IMR-90 (cell line): ENCODE data around the gene IL17C. TPM values are rescaled to one million over a fixed set of nuclear protein-coding genes. Genes with fewer than 3 reads are reported as not detected.

Source experiments
- ATAC-seq: fragments of 200-7000 bp; cut with Tn5 transposase; 2 replicates; pipeline ENCODE4 v1.9.1; 2020; ENCODE audit warnings: low read depth, mild to moderate bottlenecking, moderate library complexity
- BruUV-seq: library from RNA; stranded (reverse); fragments of 400-500 nt; replicated peaks from 2 replicates; lab custom pipeline; 2021; lab: Mats Ljungman, UMichigan
- CTCF ChIA-PET: fragments of 300-600 bp; formaldehyde crosslinking; extraction: SDS; loops from one replicate; lab custom pipeline; 2021; ENCODE audit warnings: antibody characterized with exemption; lab: Yijun Ruan, JAX
- POLR2A ChIA-PET: fragments of 300-600 bp; sonication (Branson Sonifier 250); formaldehyde crosslinking; loops from one replicate; lab custom pipeline; 2022; ENCODE audit warnings: antibody characterized with exemption; ENCODE audit not compliant: unreplicated experiment; lab: Charles Lee
- DNase-seq: peaks from one replicate; pipeline ENCODE4 v3.0.0; 2013
- H2AFZ ChIP-seq: replicated peaks from 2 replicates; pipeline ENCODE3; 2013; ENCODE audit warnings: low read length, mild to moderate bottlenecking; ENCODE audit not compliant: poor library complexity
- H2AK5ac ChIP-seq: 2 replicates; pipeline ENCODE4 v1.6.1; 2013; ENCODE audit warnings: low read depth, low read length, inconsistent platforms
- H2AK9ac ChIP-seq: replicated peaks from 2 replicates; pipeline ENCODE3; 2013; ENCODE audit warnings: mild to moderate bottlenecking, low read depth, low read length, moderate library complexity; ENCODE audit not compliant: poor library complexity
- H2BK120ac ChIP-seq: 2 replicates; pipeline ENCODE4 v1.6.1; 2013; ENCODE audit warnings: low read depth, low read length, inconsistent platforms
- H2BK15ac ChIP-seq: 3 replicates; pipeline ENCODE4 v1.6.1; 2013; ENCODE audit warnings: low read depth, low read length, inconsistent platforms
- H2BK20ac ChIP-seq: 2 replicates; pipeline ENCODE4 v1.6.1; 2013; ENCODE audit warnings: low read depth, mild to moderate bottlenecking, inconsistent platforms, low read length, moderate library complexity
- H2BK5ac ChIP-seq: 2 replicates; pipeline ENCODE4 v1.6.1; 2013; ENCODE audit warnings: mild to moderate bottlenecking, low read depth, low read length, inconsistent platforms; ENCODE audit not compliant: poor library complexity, severe bottlenecking
- H3K14ac ChIP-seq: replicated peaks from 2 replicates; pipeline ENCODE4 v1.6.1; 2013; ENCODE audit warnings: low read depth, low read length, inconsistent platforms
- H3K18ac ChIP-seq: 2 replicates; pipeline ENCODE4 v1.6.1; 2013; ENCODE audit warnings: low read depth, low read length, control low read depth
- H3K23ac ChIP-seq: 2 replicates; pipeline ENCODE4 v1.6.1; 2013; ENCODE audit warnings: low read depth, low read length, inconsistent platforms
- H3K27ac ChIP-seq: 2 replicates; pipeline ENCODE4 v1.5.1; 2013; ENCODE audit warnings: mild to moderate bottlenecking, control low read depth, low read length; ENCODE audit not compliant: insufficient read depth
- H3K27me3 ChIP-seq: 2 replicates; pipeline ENCODE4 v1.6.1; 2013; ENCODE audit warnings: low read length; ENCODE audit not compliant: control insufficient read depth, insufficient read depth
- H3K36me3 ChIP-seq: 2 replicates; pipeline ENCODE4 v1.6.1; 2013; ENCODE audit warnings: low read length, mixed read lengths; ENCODE audit not compliant: control insufficient read depth, insufficient read depth
- H3K4ac ChIP-seq: 2 replicates; pipeline ENCODE4 v1.6.1; 2013; ENCODE audit warnings: low read depth, low read length, inconsistent platforms
- H3K4me1 ChIP-seq: 2 replicates; pipeline ENCODE4 v1.6.1; 2013; ENCODE audit warnings: low read length, mixed read lengths; ENCODE audit not compliant: control insufficient read depth, insufficient read depth
- H3K4me2 ChIP-seq: 2 replicates; pipeline ENCODE4 v1.6.1; 2013; ENCODE audit warnings: low read depth, mild to moderate bottlenecking, control low read depth, low read length, moderate library complexity
- H3K4me3 ChIP-seq: 2 replicates; pipeline ENCODE4 v1.5.1; 2013; ENCODE audit warnings: low read depth, mild to moderate bottlenecking, control low read depth, low read length, moderate library complexity; ENCODE audit not compliant: insufficient read depth
- H3K56ac ChIP-seq: 2 replicates; pipeline ENCODE4 v1.6.1; 2013; ENCODE audit warnings: low read length, inconsistent platforms; ENCODE audit not compliant: insufficient read depth; ENCODE audit errors: extremely low read depth
- H3K79me1 ChIP-seq, 2 experiments: 2 replicates each; pipeline ENCODE4 v1.6.1; 2013; ENCODE audit warnings: low read length in 2 of 2, inconsistent platforms in 1 of 2, low read depth in 1 of 2
- H3K9ac ChIP-seq: 2 replicates; pipeline ENCODE4 v1.6.1; 2013; ENCODE audit warnings: low read depth, low read length, control low read depth
- H3K9me1 ChIP-seq: 2 replicates; pipeline ENCODE4 v1.6.1; 2013; ENCODE audit warnings: low read length, inconsistent platforms; ENCODE audit not compliant: insufficient read depth
- H3K9me3 ChIP-seq: 2 replicates; pipeline ENCODE4 v1.6.1; 2013; ENCODE audit warnings: low read length; ENCODE audit not compliant: control insufficient read depth, insufficient read depth
- H4K20me1 ChIP-seq: 2 replicates; pipeline ENCODE4 v1.6.1; 2013; ENCODE audit warnings: low read length, inconsistent platforms; ENCODE audit not compliant: insufficient read depth
- H4K5ac ChIP-seq: 2 replicates; pipeline ENCODE4 v1.6.1; 2013; ENCODE audit warnings: mild to moderate bottlenecking, low read depth, low read length, control low read depth
- H4K8ac ChIP-seq, 2 experiments: 2 replicates each; pipeline ENCODE4 v1.6.1; 2013; ENCODE audit warnings: low read depth in 2 of 2, low read length in 2 of 2, control low read depth in 1 of 2, inconsistent platforms in 1 of 2
- H4K91ac ChIP-seq: 2 replicates; pipeline ENCODE4 v1.6.1; 2013; ENCODE audit warnings: low read depth, low read length, inconsistent platforms; ENCODE audit not compliant: insufficient read depth
- CEBPB ChIP-seq: IDR thresholded peaks from 2 replicates; pipeline ENCODE4 v1.6.1; 2012; ENCODE audit warnings: low read depth, low read length, improper control_type of control experiment
- CHD1 ChIP-seq: IDR thresholded peaks from 2 replicates; pipeline ENCODE4 v1.6.1; 2012; ENCODE audit warnings: low read depth, low read length, improper control_type of control experiment
- CTCF ChIP-seq: conservative IDR thresholded peaks from 2 replicates; pipeline ENCODE4 v1.5.1; 2012; ENCODE audit warnings: mild to moderate bottlenecking, low read depth, low read length, improper control_type of control experiment
- ELK1 ChIP-seq: fragments of 150-350 bp; IDR thresholded peaks from 2 replicates; pipeline ENCODE4 v1.6.1; 2016; ENCODE audit warnings: low read depth, mild to moderate bottlenecking, low read length, moderate library complexity, borderline replicate concordance
- FOS ChIP-seq: fragments of 150-350 bp; IDR thresholded peaks from 2 replicates; pipeline ENCODE4 v1.6.1; 2016; ENCODE audit warnings: low read depth, low read length
- MAFK ChIP-seq: IDR thresholded peaks from 2 replicates; pipeline ENCODE4 v1.6.1; 2012; ENCODE audit warnings: low read depth, low read length, improper control_type of control experiment
- MAZ ChIP-seq: IDR thresholded peaks from 2 replicates; pipeline ENCODE4 v1.6.1; 2012; ENCODE audit warnings: low read depth, mild to moderate bottlenecking, low read length, improper control_type of control experiment, moderate library complexity, borderline replicate concordance
- NFE2L2 ChIP-seq: fragments of 150-350 bp; IDR thresholded peaks from 2 replicates; pipeline ENCODE4 v1.6.1; 2016; ENCODE audit warnings: low read depth, mild to moderate bottlenecking, low read length
- POLR2A ChIP-seq: IDR thresholded peaks from 2 replicates; pipeline ENCODE4 v1.6.1; 2012; ENCODE audit warnings: mild to moderate bottlenecking, low read depth, low read length
- WGBS, 2 experiments: methylation state at CpG; one replicate each; pipeline versions ENCODE4 v1.1.5 to v1.1.7; 2013; ENCODE audit warnings: missing lambda C conversion rate in 2 of 2; ENCODE audit not compliant: insufficient read length in 1 of 2; ENCODE audit errors: extremely low coverage in 2 of 2; 5-methylcytosine and 5-hydroxymethylcytosine counted together
- dilution Hi-C: fragments of 300-500 bp; cut with HindIII; formaldehyde crosslinking; loops from one replicate; pipeline ENCODE4 v1.14.3; 2018; ENCODE audit warnings: low sequenced_read_pairs; ENCODE audit not compliant: unreplicated experiment
- in situ Hi-C: fragments of 300-500 bp; cut with MboI; formaldehyde crosslinking; loops from 3 replicates; pipeline ENCODE4 v1.14.3; 2019; ENCODE audit warnings: low sequenced_read_pairs, inconsistent platforms, mixed read lengths
- intact Hi-C: fragments of 100-400 bp; cut with micrococcal nuclease; formaldehyde crosslinking; loops from 2 replicates; pipeline ENCODE4 v1.10.0; 2022
- polyA plus RNA-seq, 3 experiments: library from polyadenylated mRNA; depleted of rRNA; stranded (reverse); fragments of >200 nt; gene quantifications; 2 replicates each; pipeline ENCODE4 v1.2.3, GENCODE V29; 2012; ENCODE audit warnings: low replicate concordance in 1 of 3
- total RNA-seq: library from RNA; depleted of rRNA; stranded (reverse); fragments of >200 nt; gene quantifications from 2 replicates; pipeline ENCODE4 v1.2.3, GENCODE V29; 2012

IL17C gene
- total and polyA plus RNA-seq, 2 of the 4 experiments (the other 2 are of a cell fraction): 0.09 TPM; not detected in 1

- no peak overlapping the region for H2AFZ ChIP-seq
- intact Hi-C loops: no loop called here
- no peaks in the 10 kb centered on the region for H3K27me3 ChIP-seq
- ChIA-PET POLR2A (no interaction called here), CTCF (no interaction called here)
- H3K9me3 ChIP-seq: no peaks in the 10 kb centered on the region
- H3K4me2 ChIP-seq: no peak overlapping the region
- no peaks in the 10 kb centered on the region for H3K9me1 ChIP-seq
- no peak overlapping the region for H4K91ac ChIP-seq
- H3K23ac ChIP-seq: no peak overlapping the region
- BruUV-seq: no TSS peak
- 93% methylated on average over 22 of the region's 25 CpGs; no CpG with 5 or more reads in 1 of the 2 experiments for WGBS, 2 experiments
- no peak overlapping the region for H3K4ac ChIP-seq
- peaks cover 10 to 41% of the 10 kb centered on the region in 2 experiments for H3K79me1 ChIP-seq
- H3K27ac ChIP-seq: no peak overlapping the region
- H2BK120ac ChIP-seq: no peak overlapping the region
- H4K8ac ChIP-seq: no peak overlapping the region
- no peak overlapping the region for H2BK5ac ChIP-seq
- no peaks in the 10 kb centered on the region for H3K4me1 ChIP-seq
- peaks cover 13% of the 10 kb centered on the region for H3K36me3 ChIP-seq
- TF ChIP-seq CEBPB: no peak
- no peak for TF ChIP-seq ELK1
- TF ChIP-seq MAFK: no peak
- no peak for TF ChIP-seq FOS
- TF ChIP-seq NFE2L2: no peak
- no peak for TF ChIP-seq CHD1
- TF ChIP-seq CTCF: no peak
- TF ChIP-seq MAZ: no peak
- TF ChIP-seq POLR2A: no peak
- DNase-seq (no peak), ATAC-seq (no peak)
- H3K9ac ChIP-seq: no peak overlapping the region
- H3K14ac ChIP-seq: no peak overlapping the region
- no peak overlapping the region for H4K5ac ChIP-seq
- dilution Hi-C loops: no loop called here
- H3K4me3 ChIP-seq: no peak overlapping the region
- H2AK9ac ChIP-seq: no peak overlapping the region
- no peak overlapping the region for H3K56ac ChIP-seq
- in situ Hi-C loops: no loop called here
- H2AK5ac ChIP-seq: no peak overlapping the region
- 0 out of 2 replicates have a peak, but pooled peaks cover 5% of the 10 kb centered on the region for H4K20me1 ChIP-seq
- H3K18ac ChIP-seq: no peak overlapping the region
- no peak overlapping the region for H2BK20ac ChIP-seq
- H2BK15ac ChIP-seq: no peak overlapping the region
Measured at GRCh38 chr16:88659160-88659559, 20.8 kb downstream of the IL17C start.
